CD8-positive, alpha-beta memory T cell (primary cell): ENCODE results near the gene TEX261. TPM values are rescaled to one million over a fixed set of nuclear protein-coding genes. Genes with fewer than 3 reads are reported as not detected.

ENCODE experiments used
- CTCF ChIA-PET: fragments of 350-600 bp; sonication (Branson Sonifier 250); formaldehyde crosslinking; loops from one replicate; lab custom pipeline; 2021; ENCODE audit warnings: antibody characterized with exemption; lab: Charles Lee
- POLR2A ChIA-PET: fragments of 350-600 bp; sonication (Branson Sonifier 250); formaldehyde crosslinking; loops from one replicate; lab custom pipeline; 2021; ENCODE audit warnings: antibody characterized with exemption; lab: Charles Lee
- DNase-seq, 5 donors: peaks; one replicate each; pipeline versions ENCODE4 v3.0.0 to v3.0.0-alpha.2; 2020 to 2022; ENCODE audit warnings: mixed read lengths in 1 of 5
- H3K27ac ChIP-seq: one replicate; pipeline ENCODE4 v1.7.0; 2013; ENCODE audit warnings: low read depth, mild to moderate bottlenecking, low read length, moderate library complexity
- H3K27me3 ChIP-seq: 2 replicates; pipeline ENCODE4 v1.7.0; 2013; ENCODE audit warnings: low read length, mild to moderate bottlenecking; ENCODE audit not compliant: insufficient read depth, poor library complexity, severe bottlenecking
- H3K36me3 ChIP-seq: 2 replicates; pipeline ENCODE4 v1.7.0; 2013; ENCODE audit warnings: mild to moderate bottlenecking, low read length, moderate library complexity; ENCODE audit not compliant: insufficient read depth
- H3K4me1 ChIP-seq: 2 replicates; pipeline ENCODE4 v1.7.0; 2013; ENCODE audit warnings: mild to moderate bottlenecking, low read length, moderate library complexity; ENCODE audit not compliant: insufficient read depth
- H3K4me3 ChIP-seq: 2 replicates; pipeline ENCODE4 v1.7.0; 2013; ENCODE audit warnings: mild to moderate bottlenecking, low read length
- H3K9me3 ChIP-seq: 2 replicates; pipeline ENCODE4 v1.7.0; 2013; ENCODE audit warnings: mild to moderate bottlenecking, low read length
- H3K27ac Mint-ChIP-seq, 8 donors: one replicate each; pipeline ENCODE4 v1.8.0; 2020 to 2021; ENCODE audit warnings: mixed read lengths in 8 of 8, mild to moderate bottlenecking in 6 of 8, inconsistent platforms in 3 of 8, moderate library complexity in 3 of 8
- H3K27me3 Mint-ChIP-seq, 2 donors: one replicate each; pipeline ENCODE4 v1.8.0; 2020 to 2021; ENCODE audit warnings: mixed read lengths in 2 of 2, mild to moderate bottlenecking in 1 of 2, moderate library complexity in 1 of 2
- H3K36me3 Mint-ChIP-seq, 3 donors: one replicate each; pipeline ENCODE4 v1.8.0; 2020 to 2021; ENCODE audit warnings: mixed read lengths in 3 of 3, inconsistent platforms in 1 of 3, mild to moderate bottlenecking in 1 of 3
- H3K4me1 Mint-ChIP-seq, 3 donors: one replicate each; pipeline ENCODE4 v1.8.0; 2020 to 2021; ENCODE audit warnings: mixed read lengths in 3 of 3, inconsistent platforms in 1 of 3, mild to moderate bottlenecking in 1 of 3
- H3K4me3 Mint-ChIP-seq, 7 donors: one replicate each; pipeline ENCODE4 v1.8.0; 2020 to 2021; ENCODE audit warnings: mixed read lengths in 7 of 7, mild to moderate bottlenecking in 6 of 7, moderate library complexity in 4 of 7, inconsistent platforms in 2 of 7
- H3K9me3 Mint-ChIP-seq, 5 donors: one replicate each; pipeline ENCODE4 v1.8.0; 2020 to 2022; ENCODE audit warnings: mixed read lengths in 5 of 5, mild to moderate bottlenecking in 3 of 5, moderate library complexity in 2 of 5, inconsistent platforms in 1 of 5
- polyA plus RNA-seq: library from polyadenylated mRNA; unstranded; fragments of 300-500 nt; fragmentation: Illumina TruSeq; gene quantifications from one replicate; pipeline ENCODE4 v1.2.3, GENCODE V29; 2021
- total RNA-seq, 2 experiments: library from RNA; stranded (reverse); gene quantifications; one replicate each; pipeline ENCODE4 v1.2.3, GENCODE V29; 2021

The TEX261 gene
- total and polyA plus RNA-seq, 3 experiments from 2014 or later, result 35.7 to 96.1 (median 95.4) TPM

DNA sequence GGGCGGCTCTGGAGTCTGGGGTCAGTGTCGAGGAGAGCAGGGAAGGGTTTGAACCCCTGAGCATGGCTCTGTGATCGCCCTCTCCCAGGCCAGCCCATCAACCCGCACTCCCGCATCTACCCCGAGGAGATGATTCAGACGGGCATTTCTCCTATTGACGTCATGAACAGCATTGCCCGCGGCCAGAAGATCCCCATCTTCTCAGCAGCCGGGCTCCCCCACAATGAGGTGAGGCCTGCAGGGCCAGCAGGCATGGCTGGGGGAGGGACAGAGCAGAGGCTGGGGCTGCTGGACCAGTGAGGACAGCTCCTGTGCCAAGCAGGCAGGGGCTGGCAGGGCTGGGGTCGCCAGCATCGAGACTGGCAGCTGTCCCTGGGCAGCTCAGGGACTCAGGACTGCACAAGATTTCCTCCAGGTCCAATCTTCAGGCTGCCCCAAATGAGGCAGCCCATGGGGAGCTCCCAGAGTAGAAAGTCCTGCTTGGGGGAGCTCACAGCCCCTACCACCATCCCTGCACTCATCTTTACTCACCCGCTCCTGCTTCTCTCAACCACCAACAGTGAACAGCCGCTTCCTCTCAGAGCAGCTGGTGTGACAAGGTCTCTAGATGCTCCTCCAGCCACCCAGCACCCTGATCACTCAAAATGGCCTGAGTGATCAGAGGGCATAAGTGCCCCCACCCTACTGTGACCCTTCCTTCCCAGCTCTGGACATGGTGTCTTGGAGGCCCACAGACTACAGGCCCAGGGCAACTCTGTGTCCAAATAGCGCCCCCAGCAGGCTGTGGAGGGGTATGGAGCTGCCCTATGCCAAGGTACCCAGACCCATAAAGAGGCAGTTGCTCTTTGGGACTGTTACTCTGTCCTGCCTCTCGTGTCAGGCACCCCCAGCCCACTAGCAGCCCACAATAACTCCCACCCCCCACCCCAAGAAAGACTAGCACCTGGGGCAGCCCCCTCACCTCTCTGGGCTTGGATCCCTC, 34.5 kb downstream of the TEX261 start:
- Mint-ChIP-seq H3K27ac (no peak overlapping the region), H3K27me3 (peaks cover 32 to 54% of the 10 kb centered on the region in 2 donors), H3K9me3 (no peaks in the 10 kb centered on the region), H3K36me3 (no peaks in the 10 kb centered on the region), H3K4me3 (no peak overlapping the region), H3K4me1 (peaks cover 10 to 23% (median 14%) of the 10 kb centered on the region in 3 donors)
- ChIA-PET POLR2A (no interaction called here), CTCF (interaction anchor here (7.8 kb wide), 1 partner anchor 22 kb away, joined by 89 read pairs; the partner anchor contains the start of gene ANKRD53)
- Histone ChIP-seq H3K4me3 (no peak overlapping the region), H3K36me3 (no peaks in the 10 kb centered on the region), H3K27me3 (peaks cover 16% of the 10 kb centered on the region), H3K9me3 (no peaks in the 10 kb centered on the region), H3K27ac (no peak overlapping the region), H3K4me1 (peaks cover 6% of the 10 kb centered on the region)
- DNase-seq, result peak in 1 of 5 donors; percentile 43

DNA sequence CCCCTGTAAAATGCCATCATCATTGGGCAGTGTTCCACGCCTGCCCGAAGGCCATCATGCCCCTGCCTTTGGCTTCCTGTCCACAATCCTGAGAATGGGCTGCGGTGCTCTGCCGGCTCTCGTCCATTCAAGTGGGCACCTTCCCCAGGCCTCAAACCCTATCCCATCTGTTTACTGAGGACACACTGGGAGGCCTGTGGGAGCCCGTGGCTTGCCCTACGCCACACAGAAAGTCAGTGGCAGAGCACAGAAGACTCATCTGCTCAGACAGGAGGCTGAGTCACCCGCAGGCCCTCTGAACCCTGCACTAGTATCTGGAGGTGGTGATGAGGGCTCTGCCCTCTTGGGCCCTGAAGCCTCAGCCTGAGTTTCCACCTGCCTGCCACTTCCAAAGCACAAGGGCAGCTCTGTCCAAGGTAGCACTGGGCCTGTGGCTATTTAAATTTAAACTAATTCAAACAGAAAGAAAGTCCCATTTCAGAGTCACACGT, 35.4 kb downstream of the TEX261 start:
- Mint-ChIP-seq H3K4me1 (peaks cover 6 to 16% (median 8%) of the 10 kb centered on the region in 3 donors), H3K9me3 (no peaks in the 10 kb centered on the region), H3K36me3 (no peaks in the 10 kb centered on the region), H3K4me3 (no peak overlapping the region), H3K27ac (peak overlapping the region in 1 of 8 donors; percentile 38), H3K27me3 (peaks cover 34 to 59% of the 10 kb centered on the region in 2 donors)
- H3K27me3 ChIP-seq, result peaks cover 16% of the 10 kb centered on the region
- DNase-seq, result no peak
- H3K36me3 ChIP-seq, result no peaks in the 10 kb centered on the region
- no peaks in the 10 kb centered on the region for H3K4me1 ChIP-seq
- ChIA-PET POLR2A (no interaction called here), CTCF (interaction anchor here (2.2 kb wide), 1 partner anchor 11 kb away, joined by 8 read pairs; no protein-coding TSS in a partner anchor)
- no peaks in the 10 kb centered on the region for H3K9me3 ChIP-seq
- H3K4me3 ChIP-seq, result no peak overlapping the region
- H3K27ac ChIP-seq, result no peak overlapping the region

DNA sequence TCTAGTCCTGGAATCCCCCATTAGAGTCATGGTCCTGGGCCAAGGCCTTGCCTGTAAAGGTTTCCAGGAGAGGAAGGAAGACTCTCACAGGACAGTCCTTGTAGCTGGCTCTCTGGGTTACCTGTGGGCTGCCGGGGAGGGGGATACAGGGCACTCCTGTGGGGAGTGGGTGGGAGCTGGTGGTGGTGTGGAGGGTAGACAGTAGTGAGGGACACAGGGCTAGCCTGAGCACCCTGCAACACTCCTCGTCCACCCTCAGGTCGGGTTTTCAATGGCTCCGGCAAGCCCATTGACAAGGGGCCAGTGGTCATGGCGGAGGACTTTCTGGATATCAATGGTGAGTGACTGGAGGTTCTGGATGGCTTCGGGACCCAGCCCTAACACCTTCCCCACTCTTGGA, 35.9 kb downstream of the TEX261 start:
- Mint-ChIP-seq H3K36me3 (no peaks in the 10 kb centered on the region), H3K4me3 (no peak overlapping the region), H3K27me3 (peaks cover 34 to 60% of the 10 kb centered on the region in 2 donors), H3K4me1 (peaks cover 6 to 16% (median 8%) of the 10 kb centered on the region in 3 donors), H3K27ac (peak overlapping the region in 2 of 8 donors; percentile 33 to 38), H3K9me3 (no peaks in the 10 kb centered on the region)
- ChIA-PET POLR2A (no interaction called here), CTCF (interaction anchor here (2.2 kb wide), 1 partner anchor 11 kb away, joined by 8 read pairs; no protein-coding TSS in a partner anchor)
- Histone ChIP-seq H3K9me3 (no peaks in the 10 kb centered on the region), H3K27ac (no peak overlapping the region), H3K27me3 (peaks cover 16% of the 10 kb centered on the region), H3K4me3 (no peak overlapping the region), H3K36me3 (no peaks in the 10 kb centered on the region), H3K4me1 (no peaks in the 10 kb centered on the region)
- DNase-seq, result no peak

DNA sequence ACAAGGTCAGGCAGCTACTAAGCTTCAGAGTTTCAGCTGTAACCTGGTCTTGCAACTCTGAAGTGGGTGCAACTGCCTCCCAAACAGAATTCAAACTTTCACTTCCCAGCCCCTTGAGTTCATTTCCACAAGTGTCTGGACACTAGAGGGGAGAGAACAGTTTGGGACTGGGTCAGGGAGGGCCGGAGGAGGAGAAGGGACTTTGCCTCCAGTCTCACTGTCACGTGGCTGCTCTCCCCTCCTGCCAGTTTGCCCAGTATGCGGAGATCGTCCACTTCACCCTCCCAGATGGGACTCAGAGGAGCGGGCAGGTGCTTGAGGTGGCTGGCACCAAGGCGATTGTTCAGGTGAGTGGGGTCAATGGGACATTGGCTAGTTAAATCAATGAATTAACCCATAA, 36.9 kb downstream of the TEX261 start:
- Mint-ChIP-seq H3K4me3 (no peak overlapping the region), H3K36me3 (no peaks in the 10 kb centered on the region), H3K27ac (no peak overlapping the region), H3K9me3 (no peaks in the 10 kb centered on the region), H3K4me1 (peaks cover 6 to 16% (median 8%) of the 10 kb centered on the region in 3 donors), H3K27me3 (peaks cover 27 to 58% of the 10 kb centered on the region in 2 donors)
- no peaks in the 10 kb centered on the region for H3K4me1 ChIP-seq
- no peak overlapping the region for H3K4me3 ChIP-seq
- POLR2A ChIA-PET, result no interaction called here
- no peak overlapping the region for H3K27ac ChIP-seq
- no peak for DNase-seq
- no peaks in the 10 kb centered on the region for H3K36me3 ChIP-seq
- H3K9me3 ChIP-seq, result no peaks in the 10 kb centered on the region
- CTCF ChIA-PET, result interaction anchor here (2.2 kb wide), 1 partner anchor 10 kb away, joined by 8 read pairs; no protein-coding TSS in a partner anchor
- H3K27me3 ChIP-seq, result peaks cover 14% of the 10 kb centered on the region

DNA sequence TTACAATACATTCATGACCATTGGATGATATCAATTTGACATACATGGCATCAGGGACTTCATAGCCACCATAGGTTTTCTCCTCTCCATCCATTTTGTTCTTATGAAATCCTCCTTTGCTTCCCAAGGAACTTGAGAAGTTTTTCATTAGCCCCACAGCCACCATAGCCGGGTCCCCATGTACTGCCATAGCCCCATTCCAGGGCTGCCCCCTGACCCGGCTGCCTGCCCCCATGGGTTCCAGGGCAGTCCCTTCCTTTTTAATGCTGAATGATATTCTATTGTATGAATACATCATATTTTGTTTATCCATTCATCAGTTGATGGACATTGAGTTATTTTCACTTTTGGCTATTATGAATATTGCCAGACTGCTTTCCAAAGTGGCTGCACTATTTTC, 38.5 kb downstream of the TEX261 start:
- no peak overlapping the region for H3K4me3 Mint-ChIP-seq
- Histone ChIP-seq H3K9me3 (no peaks in the 10 kb centered on the region), H3K27me3 (peaks cover 11% of the 10 kb centered on the region), H3K36me3 (no peaks in the 10 kb centered on the region), H3K27ac (no peak overlapping the region), H3K4me1 (no peaks in the 10 kb centered on the region), H3K4me3 (no peak overlapping the region)
- CTCF ChIA-PET, result no interaction called here
- H3K9me3 Mint-ChIP-seq, result no peaks in the 10 kb centered on the region
- DNase-seq, result no peak
- no peaks in the 10 kb centered on the region for H3K36me3 Mint-ChIP-seq
- POLR2A ChIA-PET, result no interaction called here
- H3K4me1 Mint-ChIP-seq, result peaks cover 6 to 16% (median 8%) of the 10 kb centered on the region in 3 donors
- H3K27me3 Mint-ChIP-seq, result peaks cover 25 to 52% of the 10 kb centered on the region in 2 donors
- H3K27ac Mint-ChIP-seq, result no peak overlapping the region

DNA sequence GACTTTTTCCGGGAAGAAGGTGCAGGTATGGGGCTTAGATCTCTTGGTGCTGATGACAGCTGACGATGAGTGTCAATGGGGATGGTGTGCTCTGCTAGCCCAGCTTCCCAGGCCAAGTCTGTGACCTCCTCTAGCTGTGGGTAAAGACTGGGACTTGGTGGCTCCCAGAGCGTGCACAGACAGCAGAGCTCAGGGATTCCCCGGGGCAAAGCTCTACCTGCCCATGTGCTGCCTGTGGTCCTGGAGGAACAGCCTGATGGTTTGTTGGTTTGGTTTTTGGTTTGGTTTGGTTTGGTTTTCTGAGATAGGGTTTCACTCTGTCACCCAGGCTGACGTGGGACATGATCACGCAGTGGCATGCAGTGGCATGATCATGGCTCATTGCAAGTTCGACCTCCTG, 39.8 kb downstream of the TEX261 start:
- Mint-ChIP-seq H3K27ac (no peak overlapping the region), H3K36me3 (no peaks in the 10 kb centered on the region), H3K27me3 (peaks cover 24 to 45% of the 10 kb centered on the region in 2 donors), H3K4me1 (peaks cover 6 to 16% (median 8%) of the 10 kb centered on the region in 3 donors), H3K9me3 (no peaks in the 10 kb centered on the region), H3K4me3 (no peak overlapping the region)
- POLR2A ChIA-PET, result no interaction called here
- H3K36me3 ChIP-seq, result no peaks in the 10 kb centered on the region
- peaks cover 11% of the 10 kb centered on the region for H3K27me3 ChIP-seq
- CTCF ChIA-PET, result interaction anchor here (1.0 kb wide), 1 partner anchor 12 kb away, joined by 3 read pairs; no protein-coding TSS in a partner anchor
- DNase-seq, result no peak
- H3K27ac ChIP-seq, result no peak overlapping the region
- H3K4me3 ChIP-seq, result no peak overlapping the region
- H3K9me3 ChIP-seq, result no peaks in the 10 kb centered on the region
- H3K4me1 ChIP-seq, result no peaks in the 10 kb centered on the region

DNA sequence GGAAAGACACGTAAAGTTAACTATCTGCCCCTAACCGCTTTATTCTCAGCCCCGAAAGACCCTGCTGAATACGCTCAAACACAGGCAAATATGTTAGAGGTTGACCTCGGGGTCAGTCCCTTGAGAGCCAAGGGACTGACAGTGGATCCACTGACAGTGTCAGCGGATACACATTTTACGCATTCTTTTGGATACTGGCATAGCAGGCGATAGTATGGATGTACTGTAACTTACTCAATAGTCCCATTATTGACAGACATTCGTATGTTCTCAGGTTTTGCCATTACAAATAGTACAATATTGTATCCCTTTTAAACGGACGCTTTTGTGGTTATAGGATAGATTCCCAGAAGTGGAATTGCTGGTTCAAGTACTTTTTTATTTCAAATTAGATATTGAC, 45.6 kb downstream of the TEX261 start:
- peak overlapping the region in 2 of 7 donors; percentile 35 to 47 for H3K4me3 Mint-ChIP-seq
- CTCF ChIA-PET, result interaction anchor here (1.0 to 3.9 kb wide), 13 partner anchors 9 to 646 kb away, joined by 3 to 21 read pairs (median 8); no protein-coding TSS in a partner anchor
- H3K4me1 Mint-ChIP-seq, result peaks cover 14 to 17% (median 17%) of the 10 kb centered on the region in 3 donors
- no peaks in the 10 kb centered on the region for H3K36me3 Mint-ChIP-seq
- no peak for DNase-seq
- peaks cover 13% of the 10 kb centered on the region for H3K4me1 ChIP-seq
- no peaks in the 10 kb centered on the region for H3K9me3 Mint-ChIP-seq
- no peak overlapping the region for H3K27ac ChIP-seq
- no peak overlapping the region for H3K27ac Mint-ChIP-seq
- POLR2A ChIA-PET, result no interaction called here
- peaks cover 14 to 32% of the 10 kb centered on the region in 2 donors for H3K27me3 Mint-ChIP-seq
- no peak overlapping the region for H3K4me3 ChIP-seq
- no peaks in the 10 kb centered on the region for H3K9me3 ChIP-seq
- H3K27me3 ChIP-seq, result no peaks in the 10 kb centered on the region
- no peaks in the 10 kb centered on the region for H3K36me3 ChIP-seq
